SK-N-MC (cell line): ENCODE results near the gene C17orf50.
A peak's percentile ranks its signal among the peaks of the same experiment; 100 is the strongest.

Source experiments
- DNase-seq: peaks from one replicate; pipeline ENCODE4 v3.0.0-alpha.2; 2011; ENCODE audit warnings: low read depth, low spot score
- H3K27ac ChIP-seq: fragments of 200-600 bp; sonication (generic); 2 replicates; pipeline ENCODE4 v1.5.1; 2016; ENCODE audit warnings: mixed run types
- H3K36me3 ChIP-seq: fragments of 200-600 bp; sonication (generic); 2 replicates; pipeline ENCODE4 v1.6.1; 2017; ENCODE audit warnings: antibody characterized with exemption, low read length, mixed read lengths; ENCODE audit not compliant: insufficient read depth
- H3K4me3 ChIP-seq: fragments of 200-600 bp; sonication (generic); 2 replicates; pipeline ENCODE4 v1.5.1; 2016
- H3K9ac ChIP-seq: fragments of 200-600 bp; sonication (generic); 2 replicates; pipeline ENCODE4 v1.8.0; 2017; ENCODE audit warnings: mixed run types, mixed read lengths; ENCODE audit not compliant: insufficient read length
- H3K9me3 ChIP-seq: fragments of 200-600 bp; sonication (generic); 2 replicates; pipeline ENCODE4 v1.6.1; 2017; ENCODE audit warnings: low read depth, mild to moderate bottlenecking, antibody characterized with exemption, low read length, moderate library complexity, mixed read lengths
- EZH2 ChIP-seq: fragments of 200-600 bp; sonication (generic); IDR thresholded peaks from one replicate; pipeline ENCODE4 v1.6.1; 2017; ENCODE audit warnings: antibody characterized with exemption
- FOXP2 ChIP-seq: optimal IDR thresholded peaks from 2 replicates; pipeline ENCODE3; 2011; ENCODE audit warnings: mild to moderate bottlenecking, moderate library complexity; ENCODE audit not compliant: insufficient read depth; ENCODE audit errors: extremely low read length, control extremely low read depth
- POLR2AphosphoS5 ChIP-seq: IDR thresholded peaks from 2 replicates; pipeline ENCODE4 v1.6.1; 2012; ENCODE audit warnings: mild to moderate bottlenecking, low read depth, low read length, borderline replicate concordance

C17orf50 gene

DNA sequence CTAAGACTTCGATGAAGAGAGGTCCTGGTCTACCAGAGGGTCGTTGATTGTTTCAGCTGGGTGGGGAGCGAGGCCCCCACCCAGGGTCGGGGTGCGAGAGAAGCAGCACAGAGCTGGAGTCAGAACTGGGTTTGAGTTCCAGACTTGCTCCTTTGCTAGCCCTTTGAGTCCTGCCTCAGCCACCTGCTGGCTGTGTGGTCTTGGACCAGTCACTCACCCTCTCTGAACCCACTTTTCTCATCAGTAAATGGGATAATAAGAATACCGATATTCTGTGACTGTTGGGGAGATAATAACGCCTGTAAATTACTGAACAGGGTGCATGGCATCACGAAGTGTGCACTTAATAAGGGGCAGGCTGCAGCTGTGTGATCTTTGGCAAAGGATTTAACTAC lies 35.2 kb downstream of the C17orf50 start:
- no peak overlapping the region for H3K9ac ChIP-seq
- no peaks in the 10 kb centered on the region for H3K9me3 ChIP-seq
- peak overlapping the region; percentile 70 for H3K4me3 ChIP-seq

DNA sequence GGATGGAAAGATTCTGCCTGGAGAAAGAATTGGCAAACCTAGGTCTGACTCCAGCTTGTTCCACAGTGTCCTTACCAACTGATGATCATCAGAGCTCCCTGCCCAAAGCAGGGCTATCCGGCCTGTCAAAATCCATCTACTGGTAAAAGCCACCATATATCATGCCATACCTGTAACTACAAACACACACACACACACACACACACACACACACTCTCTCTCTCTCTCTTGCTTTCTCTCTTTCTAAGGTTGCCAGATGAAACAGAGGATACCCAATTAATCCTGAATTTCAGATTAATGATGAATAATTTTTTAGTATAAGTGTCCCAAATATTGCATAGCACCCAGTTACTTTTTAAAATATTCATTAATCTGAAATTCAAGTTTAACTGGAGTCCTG lies 36.3 kb downstream of the C17orf50 start:
- Histone ChIP-seq H3K4me3 (no peak overlapping the region), H3K9ac (no peak overlapping the region), H3K27ac (no peak overlapping the region), H3K36me3 (no peaks in the 10 kb centered on the region), H3K9me3 (no peaks in the 10 kb centered on the region)
- no peak for TF ChIP-seq FOXP2
- TF ChIP-seq POLR2AphosphoS5: no peak
- no peak for TF ChIP-seq EZH2
- DNase-seq: no peak

More for the DNA sequence above, 35.2 kb downstream of the C17orf50 start:
- TF ChIP-seq FOXP2 (no peak), EZH2 (no peak), POLR2AphosphoS5 (no peak)
- Histone ChIP-seq H3K36me3 (no peaks in the 10 kb centered on the region), H3K27ac (no peak overlapping the region)
- DNase-seq: no peak

DNA sequence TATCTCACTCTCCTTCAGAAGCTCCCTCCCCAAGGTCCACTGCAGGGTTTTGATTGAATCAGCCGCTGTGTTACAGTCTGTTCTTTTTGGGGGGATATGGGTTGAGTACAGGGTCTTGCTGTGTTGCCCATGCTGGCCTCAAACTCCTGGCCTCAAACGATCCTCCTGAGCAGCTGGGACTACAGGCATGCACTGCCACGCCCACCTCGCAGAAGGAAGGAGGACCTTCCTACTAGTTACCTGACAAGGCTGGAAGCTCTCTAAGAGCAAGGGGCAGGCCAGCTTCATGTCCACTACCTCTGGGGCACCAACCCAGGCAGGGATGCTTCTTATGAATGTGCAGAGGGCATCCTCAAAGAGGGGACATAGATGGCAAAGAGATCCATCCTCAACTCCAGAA lies 36.7 kb downstream of the C17orf50 start:
- no peak for TF ChIP-seq EZH2
- no peak for TF ChIP-seq POLR2AphosphoS5
- Histone ChIP-seq H3K4me3 (no peak overlapping the region), H3K36me3 (no peaks in the 10 kb centered on the region), H3K9ac (no peak overlapping the region), H3K27ac (no peak overlapping the region), H3K9me3 (no peaks in the 10 kb centered on the region)
- DNase-seq: no peak

DNA sequence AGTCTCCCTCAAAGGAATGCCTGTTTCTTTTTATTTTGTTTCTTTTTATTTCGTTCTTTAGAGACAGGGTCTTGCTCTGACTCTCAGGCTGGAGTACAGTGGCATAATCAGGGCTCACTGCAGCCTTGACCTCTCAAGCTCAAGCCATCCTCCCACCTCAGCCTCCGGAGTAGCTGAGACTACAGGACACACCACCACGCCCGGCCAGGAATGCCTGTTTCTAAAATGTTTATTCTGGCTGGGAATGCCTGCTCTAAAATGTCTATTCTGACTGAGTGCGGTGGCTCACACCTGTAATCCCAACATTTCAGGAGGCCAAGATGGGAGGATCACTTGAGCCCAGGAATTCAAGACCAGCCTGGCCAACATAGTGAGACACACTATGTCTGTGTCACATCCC lies 37.2 kb downstream of the C17orf50 start:
- H3K27ac ChIP-seq: no peak overlapping the region
- H3K4me3 ChIP-seq: no peak overlapping the region
- no peak for TF ChIP-seq EZH2
- no peak for TF ChIP-seq POLR2AphosphoS5
- no peak for TF ChIP-seq FOXP2
- DNase-seq: no peak
- no peaks in the 10 kb centered on the region for H3K36me3 ChIP-seq
- no peak overlapping the region for H3K9ac ChIP-seq
- no peaks in the 10 kb centered on the region for H3K9me3 ChIP-seq

DNA sequence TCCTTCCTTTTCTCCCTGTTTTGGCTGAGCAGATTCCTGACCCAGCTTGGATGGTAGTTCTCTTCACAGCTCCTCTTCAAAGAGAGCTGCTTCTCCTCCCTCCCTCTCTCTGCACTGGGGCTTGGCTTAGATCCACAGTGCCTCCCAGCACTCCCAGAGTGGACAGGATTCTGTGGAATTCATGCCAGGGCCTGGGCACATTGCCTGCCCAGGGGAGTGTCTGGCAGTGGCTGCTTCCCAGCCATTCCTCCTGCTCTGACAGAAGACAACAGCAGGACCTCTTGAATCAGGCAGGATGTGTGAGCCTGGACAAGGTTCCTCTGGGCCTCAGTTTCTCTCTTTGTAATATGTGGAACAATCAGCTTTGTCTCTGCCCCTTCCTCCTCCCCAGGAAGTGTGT lies 39.3 kb downstream of the C17orf50 start:
- no peak overlapping the region for H3K27ac ChIP-seq
- no peak overlapping the region for H3K4me3 ChIP-seq
- no peak for DNase-seq
- H3K9me3 ChIP-seq: no peaks in the 10 kb centered on the region
- no peak overlapping the region for H3K9ac ChIP-seq
- no peaks in the 10 kb centered on the region for H3K36me3 ChIP-seq
- TF ChIP-seq EZH2 (no peak), FOXP2 (no peak), POLR2AphosphoS5 (no peak)

DNA sequence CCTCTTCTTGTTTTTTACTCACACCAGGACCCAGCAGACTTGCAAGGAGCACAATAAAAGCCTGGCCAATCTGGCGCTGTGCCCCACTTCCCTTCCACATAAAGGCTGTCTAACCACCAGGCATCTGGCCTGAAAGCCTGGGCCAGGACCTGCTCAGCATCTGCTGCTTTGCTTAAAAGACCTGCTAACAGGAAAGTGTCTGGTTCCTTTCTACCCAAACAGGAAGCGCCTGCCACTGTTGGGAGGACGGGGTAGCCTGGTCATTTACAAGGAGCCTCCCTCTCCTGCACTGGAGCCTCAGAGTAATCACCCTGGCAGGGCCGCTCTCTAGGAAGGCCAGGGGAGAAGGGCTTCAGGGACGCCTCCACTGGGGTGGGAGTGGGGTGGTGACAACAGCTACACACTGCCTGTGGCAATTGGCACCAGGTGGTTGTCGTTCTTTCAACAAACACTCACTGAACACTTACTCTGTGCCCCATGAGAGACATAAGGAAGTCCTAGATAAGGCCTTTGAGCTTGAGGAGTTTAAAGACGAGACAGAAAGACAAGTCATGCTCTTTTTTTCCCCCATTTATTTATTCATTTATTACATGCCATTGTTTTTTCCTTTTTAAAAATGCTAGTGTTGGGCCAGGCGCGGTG lies 41.0 kb downstream of the C17orf50 start:
- no peak overlapping the region for H3K27ac ChIP-seq
- H3K36me3 ChIP-seq: no peaks in the 10 kb centered on the region
- H3K9me3 ChIP-seq: no peaks in the 10 kb centered on the region
- no peak overlapping the region for H3K4me3 ChIP-seq
- no peak for TF ChIP-seq POLR2AphosphoS5
- DNase-seq: no peak
- H3K9ac ChIP-seq: no peak overlapping the region

DNA sequence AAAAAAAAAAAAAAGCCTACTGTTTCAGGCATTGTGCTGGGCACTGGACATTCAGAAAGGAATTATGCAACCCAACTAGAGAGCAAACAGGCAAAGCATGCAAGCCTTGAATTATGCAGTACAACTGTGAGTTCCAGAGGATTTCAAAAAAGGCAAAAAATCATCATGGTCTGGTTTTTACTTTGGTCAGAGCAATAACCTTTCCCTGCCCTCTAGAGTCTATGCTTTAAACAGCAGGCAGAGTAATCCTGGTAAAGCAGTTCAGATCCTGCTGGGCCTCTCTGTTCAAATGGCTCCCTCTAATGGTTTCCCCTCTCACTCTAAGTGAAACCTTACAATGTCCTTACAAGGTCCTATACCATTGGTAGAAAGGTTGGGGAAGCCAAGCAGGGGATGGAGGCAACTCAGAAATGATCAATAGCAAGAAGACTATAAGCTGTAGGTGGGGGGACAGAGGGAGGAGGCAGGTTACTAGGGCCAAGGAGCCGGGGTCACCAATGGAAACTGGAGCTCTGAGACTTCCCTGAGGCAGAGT lies 44.0 kb downstream of the C17orf50 start:
- H3K4me3 ChIP-seq: no peak overlapping the region
- H3K9ac ChIP-seq: no peak overlapping the region
- TF ChIP-seq EZH2: no peak
- no peak for TF ChIP-seq FOXP2
- no peak for TF ChIP-seq POLR2AphosphoS5
- H3K27ac ChIP-seq: no peak overlapping the region
- H3K9me3 ChIP-seq: no peaks in the 10 kb centered on the region
- peak; percentile 79 for DNase-seq
- no peaks in the 10 kb centered on the region for H3K36me3 ChIP-seq

DNA sequence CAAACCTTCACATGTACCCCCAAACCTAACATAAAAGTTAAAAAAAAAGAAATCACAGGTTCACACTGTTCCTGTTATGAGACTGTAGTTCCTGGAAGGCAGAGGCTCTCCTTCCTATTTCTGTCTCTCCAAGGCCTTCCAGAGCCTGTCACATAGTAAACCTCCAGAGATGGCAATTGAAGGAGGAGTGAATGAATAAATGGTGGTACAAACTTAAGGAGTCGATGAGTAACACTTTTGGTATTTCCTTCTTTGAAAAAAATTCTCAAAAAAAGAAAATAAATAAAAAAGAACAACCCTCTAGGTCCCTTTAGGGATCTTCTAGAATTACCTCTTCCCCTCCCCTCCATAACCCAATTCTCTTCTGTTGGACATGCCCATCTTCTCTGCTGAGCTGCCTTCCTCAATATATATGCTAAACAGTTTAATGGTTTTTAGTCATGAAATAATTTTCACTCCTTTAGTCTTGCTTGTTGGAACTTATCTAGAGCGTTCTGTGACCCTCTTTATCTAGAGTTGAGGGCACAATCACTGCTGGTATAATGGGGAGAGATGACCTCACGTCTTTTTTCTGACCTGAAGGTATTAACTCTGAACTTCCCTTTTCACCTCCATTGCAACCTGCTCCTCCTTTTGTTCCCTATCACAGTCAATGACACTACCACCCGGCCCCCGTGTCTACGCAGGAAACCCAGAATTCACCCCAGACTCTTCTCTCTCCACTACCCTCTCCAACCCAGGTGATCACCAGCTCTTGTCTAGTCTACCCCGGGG lies 46.9 kb downstream of the C17orf50 start:
- Histone ChIP-seq H3K9me3 (no peaks in the 10 kb centered on the region), H3K4me3 (no peak overlapping the region; the same call in 1 of the 2 replicates), H3K36me3 (peaks cover 26% of the 10 kb centered on the region), H3K9ac (no peak overlapping the region), H3K27ac (no peak overlapping the region; the same call in 1 of the 2 replicates)
- no peak for DNase-seq
- TF ChIP-seq FOXP2: no peak
- TF ChIP-seq EZH2: no peak
- no peak for TF ChIP-seq POLR2AphosphoS5
